NOMO-1 (cell line): ENCODE results near the gene BIN2.
A peak's percentile ranks its signal among the peaks of the same experiment; 100 is the strongest.
"Not testable (repeated sequence)": the region's sequence is repeated elsewhere in the genome, so short reads cannot be mapped to it uniquely, and the experiment has no call there.

Source experiments
- DNase-seq, 2 experiments: peaks; one replicate each; lab custom pipeline; 2025; ENCODE audit not compliant: unreplicated experiment in 2 of 2; lab: John Stamatoyannopoulos, UW

Gene BIN2

GRCh38 chr12:51318057-51318806 is 5.7 kb downstream of the BIN2 start:
- DNase-seq, result not testable (repeated sequence)

DNA sequence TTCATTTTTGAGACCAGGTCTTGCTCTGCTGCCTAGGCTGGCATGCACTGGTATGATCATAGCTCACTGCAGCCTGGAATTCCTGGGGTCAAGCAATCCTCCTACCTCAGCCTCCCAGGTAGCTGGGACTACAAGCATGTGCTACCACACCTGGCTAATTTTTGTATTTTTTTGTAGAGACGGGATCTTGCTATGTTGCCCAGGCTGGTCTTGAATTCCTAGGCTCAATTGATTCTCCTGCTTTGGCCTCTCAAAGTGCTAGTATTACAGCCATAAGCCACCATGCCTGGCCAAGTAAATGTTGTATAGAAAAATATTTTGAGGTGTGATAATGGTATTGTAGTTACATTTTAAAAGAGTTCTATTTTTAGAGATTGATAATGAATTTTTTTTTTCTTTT is 12.6 kb downstream of the BIN2 start:
- no peak for DNase-seq

DNA sequence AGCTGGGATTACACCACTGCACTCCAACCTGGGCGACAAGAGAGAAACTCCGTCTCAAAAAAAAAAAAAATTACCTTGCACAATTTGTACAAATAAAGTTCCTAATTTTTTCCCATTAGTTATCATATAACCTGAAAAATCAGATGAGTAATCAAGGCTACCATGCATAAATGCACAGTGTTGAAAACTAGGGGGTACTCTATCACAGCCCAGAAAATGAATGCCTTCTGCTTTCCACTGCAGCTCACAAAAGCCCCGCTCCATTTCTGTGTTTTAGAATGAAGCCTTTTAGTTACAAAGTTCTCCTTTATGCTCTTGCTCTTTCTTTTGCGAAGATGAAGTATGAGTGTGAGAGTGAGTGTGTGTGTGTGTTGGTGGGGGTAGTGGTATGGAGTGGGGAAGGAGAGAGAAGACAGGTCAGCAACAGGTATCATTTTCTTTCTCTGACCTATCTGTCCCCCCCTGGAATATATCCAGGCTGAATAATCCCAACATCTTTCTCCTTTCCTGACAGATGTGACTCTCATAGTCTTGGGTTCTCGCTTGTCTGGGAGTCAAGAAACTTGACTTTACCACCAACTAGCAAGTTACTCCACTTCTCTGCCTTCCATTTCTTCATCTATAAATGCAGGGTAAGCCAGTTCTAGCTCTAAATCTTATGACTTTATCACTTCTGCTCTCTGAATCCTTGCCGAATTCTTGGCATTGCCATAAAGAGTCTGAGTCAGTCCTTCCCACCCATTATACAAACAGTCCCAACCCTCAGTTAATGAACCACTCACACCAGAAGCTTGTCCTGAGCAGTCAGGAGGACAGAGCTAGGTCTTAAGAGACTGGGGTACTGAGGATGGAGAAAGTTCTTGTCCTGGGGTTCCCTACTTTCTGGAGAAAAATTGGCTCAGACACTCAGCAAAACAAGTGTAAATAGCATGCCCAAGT is 16.1 kb downstream of the BIN2 start:
- DNase-seq, result no peak

- peak in 1 of 2 experiments; percentile 13 for DNase-seq
Observed at GRCh38 chr12:51306507-51306906, 17.5 kb downstream of the BIN2 start.

DNA sequence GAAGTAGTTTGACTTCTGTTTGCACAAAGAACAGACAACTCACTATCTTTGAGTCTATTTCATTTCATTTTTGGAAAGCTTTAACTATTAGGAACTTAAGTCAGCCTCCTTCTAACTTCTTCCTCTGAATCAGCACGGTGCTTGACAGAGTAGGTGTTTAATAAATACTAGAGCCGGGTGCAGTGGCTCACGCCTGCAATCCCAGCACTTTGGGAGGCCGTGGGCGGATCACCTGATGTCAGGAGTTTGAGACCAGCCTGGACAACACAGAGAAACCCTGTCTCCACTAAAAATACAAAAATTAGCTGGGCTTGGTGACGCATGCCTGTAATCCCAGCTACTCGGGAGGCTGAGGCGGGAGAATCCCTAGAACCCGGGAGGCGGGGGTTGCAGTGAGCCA is 23.2 kb downstream of the BIN2 start:
- DNase-seq, result not testable (repeated sequence)

DNA sequence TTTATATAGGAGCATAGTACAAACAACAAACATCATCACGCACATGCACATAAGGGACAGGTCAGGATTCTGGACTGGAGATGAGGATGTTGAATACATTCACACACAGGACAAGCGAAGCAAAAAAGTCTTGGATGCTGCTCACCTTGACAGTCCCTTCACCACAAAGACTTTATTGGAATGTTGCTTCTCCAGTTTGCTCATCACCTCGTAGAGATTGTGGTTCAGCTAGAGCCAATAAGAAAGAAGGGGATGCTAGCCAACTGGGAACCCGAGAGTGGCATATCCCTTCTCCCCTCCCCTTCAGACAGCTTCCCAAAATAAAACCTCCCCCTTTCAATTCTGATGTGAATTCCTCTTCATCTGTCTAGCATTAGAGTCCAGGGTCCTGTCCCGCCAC is 28.3 kb downstream of the BIN2 start:
- no peak for DNase-seq

DNA sequence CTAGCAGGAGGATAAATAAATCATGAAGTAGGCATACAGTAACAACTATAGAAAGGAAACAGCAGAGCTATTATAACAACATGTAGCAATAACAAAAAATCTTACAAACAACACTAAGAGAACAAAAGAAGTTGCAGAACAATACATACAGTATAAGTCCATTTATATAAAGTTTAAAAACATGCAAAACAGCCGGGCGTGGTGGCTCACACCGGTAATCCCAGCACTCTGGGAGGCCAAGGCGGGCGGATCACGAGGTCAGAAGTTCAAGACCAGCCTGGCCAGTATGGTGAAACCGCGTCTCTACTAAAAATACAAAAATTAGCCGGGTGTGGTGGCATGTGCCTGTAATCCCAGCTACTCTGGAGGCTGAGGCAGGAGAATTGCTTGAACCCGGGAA is 29.9 kb downstream of the BIN2 start:
- not testable (repeated sequence) for DNase-seq

DNA sequence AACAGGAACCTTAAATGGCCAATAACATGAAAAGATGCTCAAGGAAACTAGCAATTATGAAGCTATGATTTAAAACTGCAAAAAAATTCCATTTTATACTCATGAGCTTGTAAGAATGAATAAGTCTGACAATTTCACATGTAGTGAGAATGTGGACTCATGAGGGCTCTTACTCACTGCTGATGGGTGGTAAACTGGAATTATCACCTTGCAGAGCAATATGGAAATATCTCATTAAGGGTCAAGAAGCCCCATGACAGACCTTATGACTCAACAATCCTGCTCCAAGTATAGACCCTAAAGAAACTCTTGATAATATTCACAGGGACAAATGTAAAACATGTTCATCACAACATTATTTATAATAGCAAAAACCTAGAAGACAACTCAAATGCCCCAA is 30.3 kb downstream of the BIN2 start:
- no peak for DNase-seq

- peak; percentile 75 to 81 for DNase-seq
Observed at GRCh38 chr12:51291603-51292513, 32.1 kb downstream of the BIN2 start.

DNA sequence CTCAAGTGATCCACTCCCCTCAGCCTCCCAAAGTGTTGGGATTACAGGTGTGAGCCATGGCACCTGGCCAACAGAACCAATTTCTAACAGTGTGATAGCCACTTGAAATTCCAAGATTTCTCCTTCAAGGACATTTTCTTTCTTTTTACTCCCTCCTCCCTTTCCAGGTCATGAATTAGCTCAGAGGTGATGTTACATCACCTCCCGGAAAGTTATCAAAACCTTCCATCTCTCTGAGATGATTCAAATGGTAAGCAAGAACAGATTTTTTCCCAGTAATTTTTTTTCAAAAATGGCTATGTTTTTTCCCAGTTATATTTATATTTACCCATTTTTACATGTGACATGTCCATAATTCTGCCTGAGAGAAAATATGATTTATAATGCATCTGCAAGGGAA is 38.1 kb downstream of the BIN2 start:
- no peak for DNase-seq

- DNase-seq, result no peak
Observed at GRCh38 chr12:51281202-51281924, 42.6 kb downstream of the BIN2 start.

GRCh38 chr12:51275088-51275487 is 48.9 kb downstream of the BIN2 start:
- no peak for DNase-seq

DNA sequence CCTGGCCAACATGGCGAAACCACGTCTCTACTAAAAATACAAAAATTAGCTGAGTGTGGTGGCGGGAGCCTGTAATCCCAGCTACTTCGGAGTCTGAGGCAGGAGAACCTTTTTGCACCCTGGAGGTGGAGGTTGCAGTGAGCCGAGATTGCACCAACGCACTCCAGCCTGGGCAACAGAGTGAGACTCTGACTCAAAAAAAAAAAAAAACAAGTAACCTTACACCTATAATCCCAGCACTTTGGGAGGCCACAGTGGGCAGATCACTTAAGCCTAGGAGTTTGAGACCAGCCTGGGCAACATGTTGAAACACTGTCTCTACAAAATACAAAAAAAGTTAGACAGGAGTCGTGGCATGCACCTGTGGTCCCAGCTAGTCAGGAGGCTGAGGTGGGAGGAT is 51.2 kb downstream of the BIN2 start:
- not testable (repeated sequence) for DNase-seq

GRCh38 chr12:51270951-51271518 is 52.9 kb downstream of the BIN2 start:
- DNase-seq, result no peak

- peak; percentile 36 to 54 for DNase-seq
Observed at GRCh38 chr12:51270067-51270950, 53.7 kb downstream of the BIN2 start, which contains the start of gene SMAGP. SMAGP (minus strand) TSS chr12:51270415; CDS start chr12:51269278, 1,137 bp downstream.

DNA sequence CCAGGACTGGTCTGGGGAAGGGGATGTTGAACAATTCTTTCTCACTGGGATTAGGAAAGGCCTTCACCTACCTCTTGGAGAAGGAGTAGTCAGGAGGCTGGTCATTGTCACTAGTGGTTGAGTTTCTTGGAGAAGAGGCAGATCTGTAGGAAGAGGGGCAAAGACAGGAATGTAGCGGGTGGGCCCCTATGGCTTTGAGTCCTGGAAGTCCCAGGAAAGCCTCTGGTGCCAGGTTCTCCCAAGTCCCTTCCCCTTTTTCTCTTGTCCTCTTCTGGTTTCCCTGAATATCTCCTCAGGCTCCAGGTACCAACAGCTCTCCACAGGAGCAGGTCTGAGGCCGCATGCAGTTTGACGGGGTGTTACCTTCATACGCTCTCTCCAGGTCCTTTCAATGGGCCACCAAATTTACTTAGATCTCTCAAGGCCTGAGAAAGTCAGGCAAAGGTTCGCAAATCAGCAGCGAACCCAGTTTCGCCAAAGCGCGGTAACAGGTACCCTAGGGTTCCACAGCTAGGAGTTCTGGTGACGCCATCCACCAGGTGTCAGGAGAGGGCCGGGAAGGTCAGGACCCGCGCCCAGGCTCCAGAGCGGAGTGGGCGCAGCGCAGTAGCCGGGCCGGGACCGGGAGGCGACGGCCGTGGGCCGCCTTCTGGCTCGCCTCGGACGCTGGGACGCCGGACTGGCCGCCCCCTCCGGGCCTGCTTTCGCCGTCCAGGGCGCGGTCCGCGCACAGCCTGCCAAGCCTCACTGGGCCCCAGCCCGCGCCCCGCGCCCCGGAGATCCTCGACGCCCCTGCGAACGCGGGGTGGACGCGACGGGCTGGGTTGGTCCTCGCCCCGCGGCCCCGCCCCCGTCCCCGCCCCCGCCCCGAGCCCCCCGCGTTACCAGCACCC is 54.6 kb downstream of the BIN2 start:
- DNase-seq, result no peak

GRCh38 chr12:51265024-51265423 is 59.0 kb downstream of the BIN2 start:
- no peak for DNase-seq

GRCh38 chr12:51264297-51264696 is 59.7 kb downstream of the BIN2 start:
- no peak for DNase-seq
